Liver (tissue), 3 donors: ENCODE measurements around the gene SH3PXD2B.

Source experiments
- ATF3 ChIP-seq: IDR thresholded peaks from 2 replicates; pipeline ENCODE4 v1.6.1; 2016; ENCODE audit warnings: antibody characterized with exemption
- CTCF ChIP-seq: fragments of 150-350 bp; IDR thresholded peaks from 2 replicates; pipeline ENCODE4 v1.5.1; 2017; ENCODE audit warnings: improper control_type of control experiment, low read depth, low read length; ENCODE audit not compliant: missing input control
- EGR1 ChIP-seq, 2 donors: IDR thresholded peaks; 2 replicates each; pipeline ENCODE4 v1.6.1; 2016 to 2018; ENCODE audit warnings: antibody characterized with exemption in 2 of 2, low read depth in 2 of 2
- FOXA1 ChIP-seq: IDR thresholded peaks from 2 replicates; pipeline ENCODE4 v1.6.1; 2016; ENCODE audit warnings: antibody characterized with exemption
- GABPA ChIP-seq, 2 donors: IDR thresholded peaks in 1 of 2; conservative IDR thresholded peaks in 1 of 2; 2 replicates each; pipeline ENCODE4 v1.6.1; 2016; ENCODE audit warnings: antibody characterized with exemption in 2 of 2, mild to moderate bottlenecking in 1 of 2, moderate library complexity in 1 of 2
- RAD21 ChIP-seq, 2 donors: IDR thresholded peaks; 2 replicates each; pipeline ENCODE4 v1.6.1; 2016; ENCODE audit warnings: antibody characterized with exemption in 2 of 2, mild to moderate bottlenecking in 2 of 2
- RXRA ChIP-seq, 2 donors: IDR thresholded peaks; 2 replicates each; pipeline ENCODE4 v1.6.1; 2017 to 2018; ENCODE audit warnings: antibody characterized with exemption in 2 of 2, mild to moderate bottlenecking in 1 of 2
- SP1 ChIP-seq: IDR thresholded peaks from 2 replicates; pipeline ENCODE4 v1.6.1; 2018; ENCODE audit warnings: antibody characterized with exemption, mild to moderate bottlenecking
- TAF1 ChIP-seq: conservative IDR thresholded peaks from 2 replicates; pipeline ENCODE4 v1.6.1; 2016; ENCODE audit warnings: antibody characterized with exemption, mild to moderate bottlenecking
- YY1 ChIP-seq: IDR thresholded peaks from 2 replicates; pipeline ENCODE4 v1.6.1; 2016; ENCODE audit warnings: antibody characterized with exemption, mild to moderate bottlenecking
- ZBTB33 ChIP-seq: IDR thresholded peaks from 2 replicates; pipeline ENCODE4 v1.6.1; 2016; ENCODE audit warnings: antibody characterized with exemption
- TF ChIP-seq, protein P1 (sequence below): IDR thresholded peaks from 2 replicates; pipeline ENCODE4 v1.6.1; 2016; ENCODE audit warnings: antibody characterized with exemption
- TF ChIP-seq, protein P2 (sequence below): IDR thresholded peaks from 2 replicates; pipeline ENCODE4 v1.6.1; 2016; ENCODE audit warnings: antibody characterized with exemption, mild to moderate bottlenecking
- donor health status: healthy.
- donor health status: healthy.

DNA sequence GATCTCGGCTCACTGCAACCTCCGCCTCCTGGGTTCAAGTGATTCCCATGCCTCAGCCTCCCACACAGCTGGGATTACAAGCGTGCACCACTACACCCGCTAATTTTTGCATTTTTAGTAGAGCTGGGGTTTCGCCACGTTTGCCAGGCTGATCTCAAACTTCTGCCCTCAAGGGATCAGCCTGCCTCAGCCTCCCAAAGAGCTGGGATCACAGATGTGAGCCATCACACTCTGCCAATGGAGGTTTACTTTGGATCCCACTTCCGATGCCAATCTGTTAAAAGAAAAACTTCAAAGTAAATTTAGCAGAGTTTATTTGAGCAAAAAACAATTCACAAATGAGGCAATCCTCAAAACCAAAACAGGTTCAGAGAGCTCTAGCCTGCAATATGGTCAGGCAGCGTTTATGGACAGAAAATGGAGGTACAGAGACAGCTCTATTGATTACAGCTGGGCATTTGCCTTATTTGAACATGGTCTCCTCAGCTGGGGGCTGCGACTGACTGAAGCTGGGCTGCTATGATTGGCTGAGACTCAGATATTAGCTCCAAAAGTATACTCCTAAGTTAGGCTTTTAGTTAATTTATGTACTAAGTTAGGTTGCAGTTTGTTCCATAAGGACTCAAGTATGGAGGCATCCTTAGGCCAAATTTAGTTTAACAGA, 152.1 kb downstream of the SH3PXD2B start:
- TF ChIP-seq YY1, result no peak
- no peak for TF ChIP-seq CTCF
- TF ChIP-seq RXRA (IDR thresholded peaks at IDR 0.05), result no peak
- TF ChIP-seq ZBTB33, result no peak
- no peak for TF ChIP-seq RAD21 (IDR thresholded peaks at IDR 0.05)
- TF ChIP-seq, protein P1, sequence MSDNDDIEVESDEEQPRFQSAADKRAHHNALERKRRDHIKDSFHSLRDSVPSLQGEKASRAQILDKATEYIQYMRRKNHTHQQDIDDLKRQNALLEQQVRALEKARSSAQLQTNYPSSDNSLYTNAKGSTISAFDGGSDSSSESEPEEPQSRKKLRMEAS, result no peak
- TF ChIP-seq GABPA (IDR thresholded peaks at IDR 0.05 in 1 of 2, conservative IDR thresholded peaks at IDR 0.05 in 1 of 2), result no peak
- TF ChIP-seq ATF3, result no peak
- no peak for TF ChIP-seq FOXA1
- TF ChIP-seq TAF1, result no peak
- no peak for TF ChIP-seq SP1
- TF ChIP-seq, protein P2, sequence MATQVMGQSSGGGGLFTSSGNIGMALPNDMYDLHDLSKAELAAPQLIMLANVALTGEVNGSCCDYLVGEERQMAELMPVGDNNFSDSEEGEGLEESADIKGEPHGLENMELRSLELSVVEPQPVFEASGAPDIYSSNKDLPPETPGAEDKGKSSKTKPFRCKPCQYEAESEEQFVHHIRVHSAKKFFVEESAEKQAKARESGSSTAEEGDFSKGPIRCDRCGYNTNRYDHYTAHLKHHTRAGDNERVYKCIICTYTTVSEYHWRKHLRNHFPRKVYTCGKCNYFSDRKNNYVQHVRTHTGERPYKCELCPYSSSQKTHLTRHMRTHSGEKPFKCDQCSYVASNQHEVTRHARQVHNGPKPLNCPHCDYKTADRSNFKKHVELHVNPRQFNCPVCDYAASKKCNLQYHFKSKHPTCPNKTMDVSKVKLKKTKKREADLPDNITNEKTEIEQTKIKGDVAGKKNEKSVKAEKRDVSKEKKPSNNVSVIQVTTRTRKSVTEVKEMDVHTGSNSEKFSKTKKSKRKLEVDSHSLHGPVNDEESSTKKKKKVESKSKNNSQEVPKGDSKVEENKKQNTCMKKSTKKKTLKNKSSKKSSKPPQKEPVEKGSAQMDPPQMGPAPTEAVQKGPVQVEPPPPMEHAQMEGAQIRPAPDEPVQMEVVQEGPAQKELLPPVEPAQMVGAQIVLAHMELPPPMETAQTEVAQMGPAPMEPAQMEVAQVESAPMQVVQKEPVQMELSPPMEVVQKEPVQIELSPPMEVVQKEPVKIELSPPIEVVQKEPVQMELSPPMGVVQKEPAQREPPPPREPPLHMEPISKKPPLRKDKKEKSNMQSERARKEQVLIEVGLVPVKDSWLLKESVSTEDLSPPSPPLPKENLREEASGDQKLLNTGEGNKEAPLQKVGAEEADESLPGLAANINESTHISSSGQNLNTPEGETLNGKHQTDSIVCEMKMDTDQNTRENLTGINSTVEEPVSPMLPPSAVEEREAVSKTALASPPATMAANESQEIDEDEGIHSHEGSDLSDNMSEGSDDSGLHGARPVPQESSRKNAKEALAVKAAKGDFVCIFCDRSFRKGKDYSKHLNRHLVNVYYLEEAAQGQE, result no peak
- TF ChIP-seq EGR1 (IDR thresholded peaks at IDR 0.05; ENCODE audit: low read depth in 2 of 2), result no peak
